Measurements from ENCODE around the gene ORM1.
"Not testable (repeated sequence)": the region's sequence is repeated elsewhere in the genome, so short reads cannot be mapped to it uniquely, and the experiment has no call there.

ORM1 gene

GRCh38 chr9:114322160-114322818 is 609 bp upstream of the ORM1 start:
- not testable (repeated sequence) for H3K4me3 ChIP-seq (ENCODE audit: low read depth in 1 of 2, low read length in 2 of 2); H3K9ac ChIP-seq (ENCODE audit: low read length); H3K36me3 ChIP-seq (ENCODE audit: insufficient read depth, low read length); H3K27ac ChIP-seq (ENCODE audit: low read depth, low read length); H3K27me3 ChIP-seq (ENCODE audit: control insufficient read depth in 1 of 2, insufficient read depth in 2 of 2, low read length in 2 of 2); H3K4me1 ChIP-seq (ENCODE audit: insufficient read depth, low read length); H3K9me3 ChIP-seq (ENCODE audit: low read length)

GRCh38 chr9:114323849-114324248 is 951 bp downstream of the ORM1 start:
- not testable (repeated sequence) for H3K27ac ChIP-seq (ENCODE audit: low read depth, low read length); H3K4me3 ChIP-seq (ENCODE audit: low read depth in 1 of 2, low read length in 2 of 2)

GRCh38 chr9:114324492-114324891 is 1.6 kb downstream of the ORM1 start:
- no peaks in the 10 kb centered on the region for H3K4me1 ChIP-seq (ENCODE audit: insufficient read depth, low read length)
- no peaks in the 10 kb centered on the region for H3K9me3 ChIP-seq (ENCODE audit: low read length)
- no peaks in the 10 kb centered on the region for H3K36me3 ChIP-seq (ENCODE audit: insufficient read depth, low read length)
- no peak overlapping the region for H3K9ac ChIP-seq (ENCODE audit: low read length)
- H3K27ac ChIP-seq (ENCODE audit: low read depth, low read length) = no peak overlapping the region
- no peaks in the 10 kb centered on the region for H3K27me3 ChIP-seq (ENCODE audit: control insufficient read depth in 1 of 2, insufficient read depth in 2 of 2, low read length in 2 of 2)
- no peak overlapping the region for H3K4me3 ChIP-seq (ENCODE audit: low read depth in 1 of 2, low read length in 2 of 2)

More at GRCh38 chr9:114323849-114324248, 951 bp downstream of the ORM1 start:
- not testable (repeated sequence) for H3K27me3 ChIP-seq (ENCODE audit: control insufficient read depth in 1 of 2, insufficient read depth in 2 of 2, low read length in 2 of 2); H3K9ac ChIP-seq (ENCODE audit: low read length); H3K36me3 ChIP-seq (ENCODE audit: insufficient read depth, low read length); H3K9me3 ChIP-seq (ENCODE audit: low read length); H3K4me1 ChIP-seq (ENCODE audit: insufficient read depth, low read length)

GRCh38 chr9:114324965-114325364 is 2.1 kb downstream of the ORM1 start:
- H3K27ac ChIP-seq (ENCODE audit: low read depth, low read length); H3K4me1 ChIP-seq (ENCODE audit: insufficient read depth, low read length); H3K9me3 ChIP-seq (ENCODE audit: low read length); H3K27me3 ChIP-seq (ENCODE audit: control insufficient read depth in 1 of 2, insufficient read depth in 2 of 2, low read length in 2 of 2); H3K9ac ChIP-seq (ENCODE audit: low read length); H3K36me3 ChIP-seq (ENCODE audit: insufficient read depth, low read length); H3K4me3 ChIP-seq (ENCODE audit: low read depth in 1 of 2, low read length in 2 of 2): not testable (repeated sequence)

GRCh38 chr9:114325684-114326254 is 2.9 kb downstream of the ORM1 start:
- H3K9me3 ChIP-seq (ENCODE audit: low read length); H3K27ac ChIP-seq (ENCODE audit: low read depth, low read length); H3K4me3 ChIP-seq (ENCODE audit: low read depth in 1 of 2, low read length in 2 of 2); H3K9ac ChIP-seq (ENCODE audit: low read length); H3K36me3 ChIP-seq (ENCODE audit: insufficient read depth, low read length); H3K4me1 ChIP-seq (ENCODE audit: insufficient read depth, low read length); H3K27me3 ChIP-seq (ENCODE audit: control insufficient read depth in 1 of 2, insufficient read depth in 2 of 2, low read length in 2 of 2): not testable (repeated sequence)

- Histone ChIP-seq H3K9ac (ENCODE audit: low read length) (no peak overlapping the region), H3K27me3 (ENCODE audit: control insufficient read depth in 1 of 2, insufficient read depth in 2 of 2, low read length in 2 of 2) (no peaks in the 10 kb centered on the region), H3K4me3 (ENCODE audit: low read depth in 1 of 2, low read length in 2 of 2) (no peak overlapping the region), H3K4me1 (ENCODE audit: insufficient read depth, low read length) (no peaks in the 10 kb centered on the region), H3K27ac (ENCODE audit: low read depth, low read length) (no peak overlapping the region), H3K9me3 (ENCODE audit: low read length) (no peaks in the 10 kb centered on the region), H3K36me3 (ENCODE audit: insufficient read depth, low read length) (no peaks in the 10 kb centered on the region)
Measured at GRCh38 chr9:114327749-114328148, 4.9 kb downstream of the ORM1 start.

GRCh38 chr9:114328357-114328820 is 5.5 kb downstream of the ORM1 start:
- not testable (repeated sequence) for H3K36me3 ChIP-seq (ENCODE audit: insufficient read depth, low read length); H3K9me3 ChIP-seq (ENCODE audit: low read length); H3K4me3 ChIP-seq (ENCODE audit: low read depth in 1 of 2, low read length in 2 of 2); H3K27ac ChIP-seq (ENCODE audit: low read depth, low read length); H3K4me1 ChIP-seq (ENCODE audit: insufficient read depth, low read length); H3K27me3 ChIP-seq (ENCODE audit: control insufficient read depth in 1 of 2, insufficient read depth in 2 of 2, low read length in 2 of 2); H3K9ac ChIP-seq (ENCODE audit: low read length)

- not testable (repeated sequence) for H3K27ac ChIP-seq (ENCODE audit: low read depth, low read length); H3K4me1 ChIP-seq (ENCODE audit: insufficient read depth, low read length); H3K9me3 ChIP-seq (ENCODE audit: low read length); H3K36me3 ChIP-seq (ENCODE audit: insufficient read depth, low read length); H3K4me3 ChIP-seq (ENCODE audit: low read depth in 1 of 2, low read length in 2 of 2); H3K9ac ChIP-seq (ENCODE audit: low read length); H3K27me3 ChIP-seq (ENCODE audit: control insufficient read depth in 1 of 2, insufficient read depth in 2 of 2, low read length in 2 of 2)
Measured at GRCh38 chr9:114328937-114329624, 6.2 kb downstream of the ORM1 start.

GRCh38 chr9:114329625-114330022 is 6.7 kb downstream of the ORM1 start, which contains the start of gene ORM2:
Gene ORM2 (plus strand): TSS chr9:114329869. CDS start chr9:114329905, 36 bp downstream.
- H3K27ac ChIP-seq (ENCODE audit: low read depth, low read length) = not testable (repeated sequence)

GRCh38 chr9:114330636-114331035 is 7.7 kb downstream of the ORM1 start:
- Histone ChIP-seq H3K4me3 (ENCODE audit: low read depth in 1 of 2, low read length in 2 of 2) (no peak overlapping the region), H3K9me3 (ENCODE audit: low read length) (no peaks in the 10 kb centered on the region), H3K27ac (ENCODE audit: low read depth, low read length) (no peak overlapping the region), H3K4me1 (ENCODE audit: insufficient read depth, low read length) (no peaks in the 10 kb centered on the region), H3K9ac (ENCODE audit: low read length) (no peak overlapping the region), H3K36me3 (ENCODE audit: insufficient read depth, low read length) (no peaks in the 10 kb centered on the region), H3K27me3 (ENCODE audit: control insufficient read depth in 1 of 2, insufficient read depth in 2 of 2, low read length in 2 of 2) (no peaks in the 10 kb centered on the region)

More at GRCh38 chr9:114329625-114330022, 6.7 kb downstream of the ORM1 start, which contains the start of gene ORM2:
- H3K27me3 ChIP-seq (ENCODE audit: control insufficient read depth in 1 of 2, insufficient read depth in 2 of 2, low read length in 2 of 2); H3K4me3 ChIP-seq (ENCODE audit: low read depth in 1 of 2, low read length in 2 of 2); H3K9me3 ChIP-seq (ENCODE audit: low read length); H3K4me1 ChIP-seq (ENCODE audit: insufficient read depth, low read length); H3K36me3 ChIP-seq (ENCODE audit: insufficient read depth, low read length); H3K9ac ChIP-seq (ENCODE audit: low read length): not testable (repeated sequence)

- H3K36me3 ChIP-seq (ENCODE audit: insufficient read depth, low read length); H3K9ac ChIP-seq (ENCODE audit: low read length); H3K27ac ChIP-seq (ENCODE audit: low read depth, low read length); H3K4me1 ChIP-seq (ENCODE audit: insufficient read depth, low read length); H3K27me3 ChIP-seq (ENCODE audit: control insufficient read depth in 1 of 2, insufficient read depth in 2 of 2, low read length in 2 of 2); H3K9me3 ChIP-seq (ENCODE audit: low read length); H3K4me3 ChIP-seq (ENCODE audit: low read depth in 1 of 2, low read length in 2 of 2): not testable (repeated sequence)
Measured at GRCh38 chr9:114331229-114332195, 8.6 kb downstream of the ORM1 start.

All from muscle layer of colon (tissue), 2 donors.